ENCODE measurements around the gene LRP8.

The LRP8 gene

GRCh38 chr1:53339736-53340635, 12.1 kb upstream of the LRP8 start:
- FAIRE-seq, result no peak

- FAIRE-seq, result no peak
These were observed 10.6 kb upstream of the LRP8 start for GRCh38 chr1:53338423-53338822.

- FAIRE-seq, result no peak
These were observed 9.6 kb upstream of the LRP8 start for GRCh38 chr1:53337499-53337898.

GRCh38 chr1:53336146-53336545, 8.3 kb upstream of the LRP8 start:
- no peak for FAIRE-seq

- no peak for FAIRE-seq
These were observed 7.8 kb upstream of the LRP8 start for GRCh38 chr1:53335661-53336060.

- FAIRE-seq, result no peak
These were observed 6.9 kb upstream of the LRP8 start for GRCh38 chr1:53334781-53335180.

- FAIRE-seq, result no peak
These were observed 6.4 kb upstream of the LRP8 start for GRCh38 chr1:53334312-53334711.

- FAIRE-seq, result no peak
These were observed 5.0 kb upstream of the LRP8 start for GRCh38 chr1:53332833-53333232.

- FAIRE-seq, result no peak
These were observed 4.3 kb upstream of the LRP8 start for GRCh38 chr1:53332186-53332564.

GRCh38 chr1:53331446-53332185, 3.7 kb upstream of the LRP8 start:
- FAIRE-seq, result no peak

GRCh38 chr1:53330819-53331218, 2.9 kb upstream of the LRP8 start:
- FAIRE-seq, result no peak

GRCh38 chr1:53328541-53329499, 950 bp upstream of the LRP8 start:
- FAIRE-seq, result no peak

- no peak for FAIRE-seq
These were observed 522 bp downstream of the LRP8 start for GRCh38 chr1:53327182-53327913.

- FAIRE-seq, result no peak
These were observed 1.2 kb downstream of the LRP8 start for GRCh38 chr1:53326598-53327181.

GRCh38 chr1:53326088-53326597, 1.7 kb downstream of the LRP8 start:
- FAIRE-seq, result no peak

- no peak for FAIRE-seq
These were observed 2.4 kb downstream of the LRP8 start for GRCh38 chr1:53325326-53326087.

- no peak for FAIRE-seq
These were observed 3.1 kb downstream of the LRP8 start for GRCh38 chr1:53324728-53325297.

GRCh38 chr1:53324321-53324720, 3.5 kb downstream of the LRP8 start:
- FAIRE-seq, result no peak

GRCh38 chr1:53323316-53323715, 4.6 kb downstream of the LRP8 start:
- FAIRE-seq, result no peak

Data from endometrium (tissue), 2 donors.